Immature natural killer cell (primary cell): Measurements from ENCODE around the gene KLHL42. TPM values are rescaled to one million over a fixed set of nuclear protein-coding genes. Genes with fewer than 3 reads are reported as not detected.

Experiments
- DNase-seq, 3 donors: peaks; one replicate each; pipeline ENCODE4 v3.0.0; 2022; ENCODE audit warnings: mixed read lengths in 1 of 3
- H3K27ac Mint-ChIP-seq, 6 donors: one replicate each; pipeline ENCODE4 v1.8.0; 2020; ENCODE audit warnings: mixed read lengths in 6 of 6, mild to moderate bottlenecking in 5 of 6, inconsistent platforms in 4 of 6, moderate library complexity in 3 of 6
- H3K27me3 Mint-ChIP-seq, 3 donors: one replicate each; pipeline ENCODE4 v1.8.0; 2020 to 2021; ENCODE audit warnings: low read depth in 3 of 3, mild to moderate bottlenecking in 3 of 3, mixed read lengths in 3 of 3, moderate library complexity in 3 of 3, inconsistent platforms in 1 of 3
- H3K36me3 Mint-ChIP-seq, 3 donors: one replicate each; pipeline ENCODE4 v1.8.0; 2020; ENCODE audit warnings: mixed read lengths in 3 of 3, inconsistent platforms in 2 of 3, mild to moderate bottlenecking in 2 of 3
- H3K4me1 Mint-ChIP-seq, 2 donors: one replicate each; pipeline ENCODE4 v1.8.0; 2020; ENCODE audit warnings: inconsistent platforms in 2 of 2, mild to moderate bottlenecking in 2 of 2, mixed read lengths in 2 of 2, moderate library complexity in 1 of 2
- H3K4me3 Mint-ChIP-seq, 5 donors: one replicate each; pipeline ENCODE4 v1.8.0; 2020; ENCODE audit warnings: mild to moderate bottlenecking in 5 of 5, mixed read lengths in 5 of 5, inconsistent platforms in 3 of 5, moderate library complexity in 3 of 5
- H3K9me3 Mint-ChIP-seq, 6 donors: one replicate each; pipeline ENCODE4 v1.8.0; 2020; ENCODE audit warnings: mild to moderate bottlenecking in 6 of 6, mixed read lengths in 6 of 6, inconsistent platforms in 4 of 6, moderate library complexity in 3 of 6
- polyA plus RNA-seq, 3 donors: library from polyadenylated mRNA; unstranded; fragments of 300-500 nt; fragmentation: Illumina TruSeq; gene quantifications; one replicate each; pipeline ENCODE4 v1.2.3, GENCODE V29; 2021

The KLHL42 gene
- polyA plus RNA-seq, 3 donors from 2014 or later: 3.5 to 10.3 (median 5.7) TPM

- H3K4me3 Mint-ChIP-seq: no peak overlapping the region
- DNase-seq: no peak
- peaks cover 0 to 1% (median 0%) of the 10 kb centered on the region in 3 donors for H3K27me3 Mint-ChIP-seq
- no peak overlapping the region for H3K27ac Mint-ChIP-seq
- peaks cover 0 to 5% (median 0%) of the 10 kb centered on the region in 3 donors for H3K36me3 Mint-ChIP-seq
- H3K9me3 Mint-ChIP-seq: no peaks in the 10 kb centered on the region
- no peaks in the 10 kb centered on the region for H3K4me1 Mint-ChIP-seq
Measured at GRCh38 chr12:27766587-27766986, 13.4 kb upstream of the KLHL42 start.

DNA sequence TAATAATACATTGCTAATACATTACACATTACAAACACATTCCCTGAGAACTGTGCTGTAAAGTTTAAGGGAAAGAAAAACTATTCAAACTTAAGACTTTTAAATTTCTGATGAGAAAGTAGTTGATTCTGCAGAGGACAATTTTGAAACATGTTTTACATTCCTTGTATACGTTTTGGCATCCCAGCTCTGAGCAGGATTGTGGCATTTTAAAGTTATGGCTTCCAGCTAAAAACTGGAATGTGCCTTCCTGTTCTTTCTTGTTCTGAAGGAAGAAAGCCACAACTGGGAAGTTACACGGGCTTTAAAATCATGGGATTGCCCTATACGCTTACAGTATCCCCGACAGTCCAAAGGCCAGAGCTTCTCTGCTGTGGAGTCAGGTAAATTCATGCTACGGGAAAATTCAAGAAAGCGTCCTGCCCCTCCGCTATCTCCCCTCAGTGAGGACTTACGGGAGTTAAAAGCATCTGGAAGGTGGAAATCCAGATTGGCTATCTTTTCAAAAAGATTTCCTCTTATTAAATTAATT, 10.8 kb upstream of the KLHL42 start:
- H3K27ac Mint-ChIP-seq: no peak overlapping the region
- DNase-seq: no peak
- no peaks in the 10 kb centered on the region for H3K36me3 Mint-ChIP-seq
- H3K4me3 Mint-ChIP-seq: no peak overlapping the region
- H3K27me3 Mint-ChIP-seq: peaks cover 0 to 1% (median 0%) of the 10 kb centered on the region in 3 donors
- no peaks in the 10 kb centered on the region for H3K4me1 Mint-ChIP-seq
- H3K9me3 Mint-ChIP-seq: no peaks in the 10 kb centered on the region

DNA sequence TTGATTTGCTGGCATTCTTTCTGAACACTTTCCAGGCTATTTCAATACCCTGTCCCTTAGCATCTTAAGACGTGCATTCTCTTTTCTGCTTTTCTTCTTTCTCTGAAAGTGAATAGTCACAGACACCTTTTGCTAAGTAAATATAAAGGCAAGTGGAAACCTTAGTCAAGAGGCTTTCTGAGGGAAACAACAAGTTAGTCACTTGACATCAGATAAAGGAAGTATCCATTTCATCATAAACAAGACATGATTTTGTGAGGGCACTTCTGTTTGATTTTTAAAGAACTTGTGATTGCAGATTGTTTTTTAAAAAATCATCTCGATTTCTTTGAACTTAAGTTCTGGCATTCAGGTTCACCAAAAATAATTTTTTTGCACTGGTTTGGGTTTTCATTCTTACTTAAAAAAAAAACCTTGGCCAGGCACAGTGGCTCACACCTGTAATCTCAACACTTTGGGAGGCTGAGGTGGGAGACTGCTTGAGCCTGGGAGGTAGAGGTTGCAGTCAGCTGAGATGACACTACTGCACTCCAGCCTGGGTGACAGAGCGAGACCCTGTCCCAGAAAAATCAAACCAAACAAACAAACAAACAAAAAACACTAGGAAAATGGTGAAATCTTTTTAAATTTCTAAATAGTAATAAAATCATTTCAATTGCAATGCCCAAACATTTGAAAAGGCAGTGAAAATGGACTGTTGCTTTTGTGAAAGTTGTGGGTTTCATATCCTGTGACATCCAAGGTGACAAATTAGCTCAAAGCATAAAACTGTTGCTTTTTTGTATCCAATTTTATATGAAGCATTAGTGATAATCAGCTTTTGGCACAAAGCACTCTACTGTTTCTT, 8.3 kb upstream of the KLHL42 start:
- DNase-seq: no peak
- Mint-ChIP-seq H3K36me3 (no peaks in the 10 kb centered on the region), H3K27ac (no peak overlapping the region), H3K27me3 (no peaks in the 10 kb centered on the region), H3K4me3 (no peak overlapping the region), H3K4me1 (no peaks in the 10 kb centered on the region), H3K9me3 (no peaks in the 10 kb centered on the region)

DNA sequence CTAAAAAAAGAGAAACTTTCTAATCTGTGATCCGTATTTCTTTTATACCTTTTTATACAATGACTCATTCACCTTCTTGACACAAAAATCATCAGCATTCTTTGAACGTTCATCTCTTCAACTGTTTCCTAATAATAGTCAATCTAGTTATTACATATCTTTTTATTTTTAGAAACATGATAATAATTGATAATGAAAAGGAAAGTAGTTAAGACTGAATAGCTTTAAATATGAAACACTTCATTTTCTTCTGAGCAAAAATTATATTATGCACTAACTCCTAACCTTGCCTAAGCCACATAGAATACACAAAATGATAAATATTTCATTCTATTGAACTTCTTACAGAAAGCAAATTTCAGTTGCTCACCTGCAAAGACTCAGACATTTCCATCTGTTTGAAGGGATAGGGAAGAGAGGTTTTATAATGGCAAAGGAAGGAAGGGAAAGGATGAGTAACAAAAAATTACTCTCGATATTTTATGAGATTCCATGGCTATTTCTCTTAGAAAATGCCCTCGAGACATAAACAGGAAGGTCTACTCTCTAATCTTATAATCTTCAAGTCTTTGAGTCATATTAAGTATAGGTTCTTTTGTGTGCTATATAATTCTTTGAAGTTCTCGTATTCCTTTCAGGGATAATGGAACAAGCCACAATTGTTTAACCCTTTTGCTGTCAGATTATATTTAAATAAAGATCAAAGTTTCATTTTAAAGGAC, 7.5 kb upstream of the KLHL42 start:
- Mint-ChIP-seq H3K4me1 (no peaks in the 10 kb centered on the region), H3K27me3 (no peaks in the 10 kb centered on the region), H3K27ac (no peak overlapping the region), H3K36me3 (no peaks in the 10 kb centered on the region), H3K9me3 (no peaks in the 10 kb centered on the region), H3K4me3 (no peak overlapping the region)
- DNase-seq: no peak

DNA sequence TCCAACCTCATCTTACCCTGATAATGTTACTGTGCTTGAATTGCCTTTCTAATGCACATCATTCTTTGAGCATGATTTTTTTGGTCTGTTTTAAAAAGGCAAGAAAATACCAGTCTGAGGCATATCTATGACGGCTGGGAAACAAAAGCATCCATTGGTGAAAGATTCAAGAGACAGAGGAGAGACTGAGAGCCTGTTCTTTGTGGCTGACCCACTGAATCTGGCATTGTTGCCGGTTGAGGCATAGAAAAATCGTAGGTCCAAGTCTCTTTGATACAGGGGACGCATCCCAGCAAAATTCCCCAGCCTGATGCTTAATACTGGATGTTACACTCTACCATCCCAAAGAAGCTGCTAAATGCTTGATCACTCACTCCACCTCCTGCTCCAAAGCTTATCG, 2.9 kb upstream of the KLHL42 start:
- no peak for DNase-seq
- Mint-ChIP-seq H3K27me3 (peaks cover 0 to 5% (median 3%) of the 10 kb centered on the region in 3 donors), H3K4me3 (peak overlapping the region in 3 of 5 donors; percentile 2 to 18 (median 15)), H3K27ac (no peak overlapping the region), H3K9me3 (no peaks in the 10 kb centered on the region), H3K4me1 (peaks cover 18 to 20% of the 10 kb centered on the region in 2 donors), H3K36me3 (no peaks in the 10 kb centered on the region)

DNA sequence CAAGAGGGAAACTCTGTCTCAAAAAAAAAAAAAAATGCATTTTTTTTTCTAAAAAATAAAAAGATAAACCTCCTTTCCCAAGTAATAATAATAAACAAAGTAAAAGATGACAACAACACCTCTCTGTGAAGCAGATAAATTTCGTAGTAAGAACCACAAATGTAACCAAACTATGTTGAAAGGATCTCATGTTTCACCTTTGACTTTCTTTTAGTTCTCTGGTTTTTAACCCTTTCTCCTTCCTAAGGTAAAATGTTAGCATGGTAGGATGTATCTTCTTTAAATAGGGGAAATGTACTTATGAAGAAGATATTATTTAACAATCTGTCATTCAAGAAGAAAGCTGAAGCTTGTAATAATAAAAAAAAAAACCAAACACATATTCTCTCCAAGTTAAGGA, 1.8 kb upstream of the KLHL42 start:
- no peak for DNase-seq
- Mint-ChIP-seq H3K9me3 (no peaks in the 10 kb centered on the region), H3K27me3 (peaks cover 0 to 7% (median 3%) of the 10 kb centered on the region in 3 donors), H3K4me3 (peak overlapping the region; percentile 53 to 90 (median 62)), H3K36me3 (peaks cover 0 to 4% (median 0%) of the 10 kb centered on the region in 3 donors), H3K4me1 (peaks cover 25 to 30% of the 10 kb centered on the region in 2 donors), H3K27ac (no peak overlapping the region)

DNA sequence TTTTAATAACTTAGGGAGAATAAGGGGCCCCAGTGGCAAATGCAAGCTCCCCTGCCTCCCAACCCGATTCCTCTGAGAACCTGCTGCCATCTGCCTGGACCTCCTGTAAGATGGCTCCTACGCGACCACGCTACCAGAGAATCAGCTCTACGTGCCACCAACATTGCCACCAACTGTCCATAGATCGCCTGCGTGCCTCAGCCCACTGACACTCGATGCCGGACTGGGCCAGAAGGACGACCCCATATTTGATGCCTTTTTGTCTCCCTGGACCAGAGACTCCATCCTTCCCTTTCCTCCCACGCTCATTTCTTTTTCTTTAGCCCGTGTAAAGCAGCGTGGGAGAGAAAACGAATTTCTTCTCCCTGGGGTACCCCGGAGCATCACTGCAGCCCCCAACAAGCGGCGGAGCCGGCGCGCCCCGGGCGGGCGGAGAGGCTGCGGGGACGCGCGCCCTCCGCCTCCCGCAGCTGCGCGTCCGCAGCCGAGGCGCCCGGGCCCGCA, 565 bp upstream of the KLHL42 start:
- peak overlapping the region; percentile 87 to 90 (median 89) for H3K4me3 Mint-ChIP-seq
- peaks cover 0 to 7% (median 3%) of the 10 kb centered on the region in 3 donors for H3K27me3 Mint-ChIP-seq
- H3K36me3 Mint-ChIP-seq: peaks cover 0 to 4% (median 0%) of the 10 kb centered on the region in 3 donors
- peak overlapping the region; percentile 53 to 84 (median 75) for H3K27ac Mint-ChIP-seq
- no peak for DNase-seq
- H3K9me3 Mint-ChIP-seq: no peaks in the 10 kb centered on the region
- H3K4me1 Mint-ChIP-seq: peaks cover 27 to 33% of the 10 kb centered on the region in 2 donors

- H3K27ac Mint-ChIP-seq: peak overlapping the region in 5 of 6 donors; percentile 40 to 80 (median 65)
- no peaks in the 10 kb centered on the region for H3K9me3 Mint-ChIP-seq
- peaks cover 0 to 7% (median 3%) of the 10 kb centered on the region in 3 donors for H3K27me3 Mint-ChIP-seq
- peak overlapping the region; percentile 76 to 86 (median 83) for H3K4me3 Mint-ChIP-seq
- DNase-seq: no peak
- peaks cover 33 to 44% of the 10 kb centered on the region in 2 donors for H3K4me1 Mint-ChIP-seq
- H3K36me3 Mint-ChIP-seq: peaks cover 0 to 4% (median 0%) of the 10 kb centered on the region in 3 donors
Measured at GRCh38 chr12:27780612-27781408, 777 bp downstream of the KLHL42 start.

DNA sequence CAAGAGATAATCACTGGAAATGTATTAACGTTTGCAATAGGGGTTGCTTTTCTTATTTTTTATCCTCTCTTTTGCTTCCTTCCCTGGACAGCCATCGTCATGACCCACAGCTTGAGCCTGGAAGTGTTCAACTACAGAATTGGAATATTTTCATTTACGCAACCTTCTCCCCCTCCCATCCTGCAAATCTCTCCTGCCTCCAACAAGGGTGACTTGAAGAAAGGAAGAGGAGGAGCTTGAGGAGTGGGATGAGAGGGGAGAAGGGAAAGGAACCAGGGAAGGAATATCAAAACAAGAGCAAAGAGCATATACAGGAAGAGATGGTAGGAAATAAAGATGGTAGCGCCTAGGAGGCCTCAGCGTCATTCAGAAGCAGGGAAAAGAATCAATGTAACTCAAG, 1.6 kb downstream of the KLHL42 start:
- peaks cover 0 to 7% (median 3%) of the 10 kb centered on the region in 3 donors for H3K27me3 Mint-ChIP-seq
- peak overlapping the region in 3 of 6 donors; percentile 53 to 69 (median 53) for H3K27ac Mint-ChIP-seq
- peaks cover 36 to 50% of the 10 kb centered on the region in 2 donors for H3K4me1 Mint-ChIP-seq
- DNase-seq: no peak
- peaks cover 0 to 4% (median 0%) of the 10 kb centered on the region in 3 donors for H3K36me3 Mint-ChIP-seq
- no peaks in the 10 kb centered on the region for H3K9me3 Mint-ChIP-seq
- H3K4me3 Mint-ChIP-seq: peak overlapping the region; percentile 76 to 86 (median 83)

GRCh38 chr12:27782481-27782880, 2.4 kb downstream of the KLHL42 start:
- peak overlapping the region; percentile 30 to 85 (median 57) for H3K4me3 Mint-ChIP-seq
- H3K4me1 Mint-ChIP-seq: peaks cover 36 to 52% of the 10 kb centered on the region in 2 donors

GRCh38 chr12:27785882-27786570, 6.0 kb downstream of the KLHL42 start:
- no peak overlapping the region for H3K4me3 Mint-ChIP-seq
- peaks cover 0 to 7% (median 0%) of the 10 kb centered on the region in 3 donors for H3K36me3 Mint-ChIP-seq
- H3K9me3 Mint-ChIP-seq: no peaks in the 10 kb centered on the region
- no peak for DNase-seq
- H3K27me3 Mint-ChIP-seq: peaks cover 0 to 2% (median 0%) of the 10 kb centered on the region in 3 donors
- peaks cover 31 to 58% of the 10 kb centered on the region in 2 donors for H3K4me1 Mint-ChIP-seq
- H3K27ac Mint-ChIP-seq: no peak overlapping the region

More at GRCh38 chr12:27782481-27782880, 2.4 kb downstream of the KLHL42 start:
- no peaks in the 10 kb centered on the region for H3K9me3 Mint-ChIP-seq
- no peak for DNase-seq
- peaks cover 0 to 4% (median 0%) of the 10 kb centered on the region in 3 donors for H3K36me3 Mint-ChIP-seq
- H3K27ac Mint-ChIP-seq: peak overlapping the region in 2 of 6 donors; percentile 62 to 75
- peaks cover 0 to 7% (median 3%) of the 10 kb centered on the region in 3 donors for H3K27me3 Mint-ChIP-seq

- DNase-seq: no peak
- H3K9me3 Mint-ChIP-seq: no peaks in the 10 kb centered on the region
- peaks cover 6 to 17% (median 10%) of the 10 kb centered on the region in 3 donors for H3K36me3 Mint-ChIP-seq
- H3K27me3 Mint-ChIP-seq: peaks cover 0 to 2% (median 0%) of the 10 kb centered on the region in 3 donors
- no peak overlapping the region for H3K4me3 Mint-ChIP-seq
- H3K4me1 Mint-ChIP-seq: peaks cover 16 to 43% of the 10 kb centered on the region in 2 donors
- H3K27ac Mint-ChIP-seq: no peak overlapping the region
Measured at GRCh38 chr12:27787559-27787958, 7.5 kb downstream of the KLHL42 start.
